Endothelial cell of umbilical vein (primary cell): ENCODE data around the gene UBE2K.

Source experiments
- CTCF ChIP-seq, 2 donors: IDR thresholded peaks; 1 replicate in 1 of 2; 2 replicates in 1 of 2; pipeline ENCODE4 v1.5.1; 2011; ENCODE audit warnings: low read length in 2 of 2, mild to moderate bottlenecking in 2 of 2, moderate library complexity in 2 of 2, control low read depth in 1 of 2, inconsistent platforms in 1 of 2, low read depth in 1 of 2; ENCODE audit not compliant: insufficient read depth in 1 of 2; ENCODE audit errors: extremely low read depth in 1 of 2
- EZH2 ChIP-seq: IDR thresholded peaks from 2 replicates; pipeline ENCODE4 v1.6.1; 2012; ENCODE audit warnings: borderline replicate concordance, low read depth, mild to moderate bottlenecking, moderate library complexity, low read length, inconsistent platforms; ENCODE audit not compliant: severe bottlenecking
- POLR2A ChIP-seq: IDR thresholded peaks from 2 replicates; pipeline ENCODE4 v1.6.1; 2012; ENCODE audit warnings: low read depth, mild to moderate bottlenecking, control low read depth, low read length

- TF ChIP-seq CTCF (IDR thresholded peaks at IDR 0.05; ENCODE audit: extremely low read depth in 1 of 2, insufficient read depth in 1 of 2, low read depth in 1 of 2, low read length in 2 of 2) (no peak), EZH2 (no peak), POLR2A (no peak)
Measured at GRCh38 chr4:39770969-39771724, 73.2 kb downstream of the UBE2K start.
